ENCODE results near the gene DCC.

DNA sequence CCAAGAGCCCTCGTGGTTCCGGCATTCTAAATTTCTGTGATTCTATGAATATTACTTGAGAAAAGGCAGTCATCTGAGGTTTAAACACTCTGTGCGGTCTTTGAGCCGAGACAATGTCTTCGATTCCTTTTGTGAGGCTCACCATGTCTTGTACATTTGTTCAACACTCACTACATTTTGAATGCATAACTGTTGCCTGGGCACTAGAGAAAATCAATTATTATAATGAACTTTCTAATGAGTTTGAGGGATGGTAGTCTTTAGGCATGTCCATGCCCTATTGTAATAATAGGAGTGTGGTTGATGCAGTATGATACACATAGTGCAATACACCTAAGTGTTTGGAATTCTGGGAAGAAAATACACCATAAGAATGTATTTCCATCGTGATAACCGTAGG lies 1181.1 kb downstream of the DCC start:
- TF ChIP-seq, protein P1, sequence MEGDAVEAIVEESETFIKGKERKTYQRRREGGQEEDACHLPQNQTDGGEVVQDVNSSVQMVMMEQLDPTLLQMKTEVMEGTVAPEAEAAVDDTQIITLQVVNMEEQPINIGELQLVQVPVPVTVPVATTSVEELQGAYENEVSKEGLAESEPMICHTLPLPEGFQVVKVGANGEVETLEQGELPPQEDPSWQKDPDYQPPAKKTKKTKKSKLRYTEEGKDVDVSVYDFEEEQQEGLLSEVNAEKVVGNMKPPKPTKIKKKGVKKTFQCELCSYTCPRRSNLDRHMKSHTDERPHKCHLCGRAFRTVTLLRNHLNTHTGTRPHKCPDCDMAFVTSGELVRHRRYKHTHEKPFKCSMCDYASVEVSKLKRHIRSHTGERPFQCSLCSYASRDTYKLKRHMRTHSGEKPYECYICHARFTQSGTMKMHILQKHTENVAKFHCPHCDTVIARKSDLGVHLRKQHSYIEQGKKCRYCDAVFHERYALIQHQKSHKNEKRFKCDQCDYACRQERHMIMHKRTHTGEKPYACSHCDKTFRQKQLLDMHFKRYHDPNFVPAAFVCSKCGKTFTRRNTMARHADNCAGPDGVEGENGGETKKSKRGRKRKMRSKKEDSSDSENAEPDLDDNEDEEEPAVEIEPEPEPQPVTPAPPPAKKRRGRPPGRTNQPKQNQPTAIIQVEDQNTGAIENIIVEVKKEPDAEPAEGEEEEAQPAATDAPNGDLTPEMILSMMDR (IDR thresholded peaks at IDR 0.05), result no peak
- no peak for TF ChIP-seq POLR2A (IDR thresholded peaks at IDR 0.05)

Measured in thyroid gland (tissue), 4 donors.